Effector memory CD8-positive, alpha-beta T cell (primary cell): ENCODE data around the gene PAIP2B.
"Not testable (repeated sequence)": the region's sequence is repeated elsewhere in the genome, so short reads cannot be mapped to it uniquely, and the experiment has no call there.

Experiments used
- ATAC-seq: fragments of 150-1000 bp; cut with Tn5 transposase; replicated peaks from 2 replicates; pipeline ENCODE4 v1.10.0; 2021; ENCODE audit warnings: mild to moderate bottlenecking, moderate library complexity
- DNase-seq, 3 experiments: peaks; one replicate each; pipeline ENCODE4 v3.0.0; 2021
- H3K27ac Mint-ChIP-seq, 2 donors: one replicate each; pipeline ENCODE4 v1.8.0; 2022; ENCODE audit warnings: mild to moderate bottlenecking in 2 of 2, mixed read lengths in 2 of 2, moderate library complexity in 2 of 2
- H3K27me3 Mint-ChIP-seq, 2 donors: one replicate each; pipeline ENCODE4 v1.8.0; 2022; ENCODE audit warnings: mixed read lengths in 2 of 2
- H3K36me3 Mint-ChIP-seq: one replicate; pipeline ENCODE4 v1.8.0; 2022; ENCODE audit warnings: mild to moderate bottlenecking, moderate library complexity, mixed read lengths; ENCODE audit not compliant: insufficient read depth
- H3K4me1 Mint-ChIP-seq, 2 donors: one replicate each; pipeline ENCODE4 v1.8.0; 2022; ENCODE audit warnings: low read depth in 2 of 2, mixed read lengths in 2 of 2
- H3K4me3 Mint-ChIP-seq, 2 donors: one replicate each; pipeline ENCODE4 v1.8.0; 2022; ENCODE audit warnings: mild to moderate bottlenecking in 2 of 2, mixed read lengths in 2 of 2, moderate library complexity in 2 of 2
- H3K9me3 Mint-ChIP-seq, 2 donors: one replicate each; pipeline ENCODE4 v1.8.0; 2022; ENCODE audit warnings: mixed read lengths in 2 of 2

PAIP2B gene

DNA sequence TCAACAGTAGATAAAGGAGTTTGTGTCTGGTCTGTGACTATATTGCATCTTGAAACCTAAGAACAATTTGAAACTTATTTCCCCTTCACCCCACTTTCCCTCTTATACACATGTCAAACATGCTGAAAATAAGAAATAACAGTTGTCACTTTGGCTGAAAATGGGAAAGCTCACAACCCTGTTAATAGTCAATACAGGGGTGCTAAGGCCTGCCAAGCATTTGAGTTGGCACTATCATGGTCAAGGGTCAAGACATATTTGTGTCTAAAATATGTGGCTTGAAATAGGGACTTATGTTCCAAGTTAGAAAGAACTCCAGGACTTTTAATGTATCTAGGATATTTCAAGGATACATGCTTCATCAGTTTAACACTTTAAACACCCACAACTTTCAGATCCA is 20.6 kb downstream of the PAIP2B start:
- H3K4me1 Mint-ChIP-seq, result no peaks in the 10 kb centered on the region
- no peak for ATAC-seq
- H3K9me3 Mint-ChIP-seq, result no peaks in the 10 kb centered on the region
- peaks cover 5% of the 10 kb centered on the region for H3K36me3 Mint-ChIP-seq
- no peak overlapping the region for H3K4me3 Mint-ChIP-seq
- peaks cover 0 to 22% of the 10 kb centered on the region in 2 donors for H3K27me3 Mint-ChIP-seq
- H3K27ac Mint-ChIP-seq, result no peak overlapping the region
- DNase-seq, result no peak

DNA sequence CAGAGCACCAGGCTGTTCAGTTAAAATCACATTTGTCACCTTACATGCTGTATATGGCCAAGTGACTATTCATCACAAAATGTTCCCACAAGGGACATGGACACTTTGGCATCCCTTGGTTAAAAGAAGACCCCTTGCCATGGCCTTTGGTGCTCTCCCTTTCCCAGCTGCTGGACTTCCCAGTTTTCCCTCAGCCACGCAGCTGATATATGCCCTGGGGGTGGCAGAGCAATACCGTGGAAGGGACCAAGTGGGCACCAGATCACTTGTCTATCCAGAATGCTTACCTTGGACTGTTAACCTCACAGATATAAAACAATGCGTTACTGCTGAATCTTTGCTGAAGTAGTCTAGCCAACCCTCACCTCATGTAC is 35.3 kb downstream of the PAIP2B start:
- H3K27ac Mint-ChIP-seq, result no peak overlapping the region
- H3K4me3 Mint-ChIP-seq, result no peak overlapping the region
- peaks cover 2 to 7% of the 10 kb centered on the region in 2 donors for H3K9me3 Mint-ChIP-seq

DNA sequence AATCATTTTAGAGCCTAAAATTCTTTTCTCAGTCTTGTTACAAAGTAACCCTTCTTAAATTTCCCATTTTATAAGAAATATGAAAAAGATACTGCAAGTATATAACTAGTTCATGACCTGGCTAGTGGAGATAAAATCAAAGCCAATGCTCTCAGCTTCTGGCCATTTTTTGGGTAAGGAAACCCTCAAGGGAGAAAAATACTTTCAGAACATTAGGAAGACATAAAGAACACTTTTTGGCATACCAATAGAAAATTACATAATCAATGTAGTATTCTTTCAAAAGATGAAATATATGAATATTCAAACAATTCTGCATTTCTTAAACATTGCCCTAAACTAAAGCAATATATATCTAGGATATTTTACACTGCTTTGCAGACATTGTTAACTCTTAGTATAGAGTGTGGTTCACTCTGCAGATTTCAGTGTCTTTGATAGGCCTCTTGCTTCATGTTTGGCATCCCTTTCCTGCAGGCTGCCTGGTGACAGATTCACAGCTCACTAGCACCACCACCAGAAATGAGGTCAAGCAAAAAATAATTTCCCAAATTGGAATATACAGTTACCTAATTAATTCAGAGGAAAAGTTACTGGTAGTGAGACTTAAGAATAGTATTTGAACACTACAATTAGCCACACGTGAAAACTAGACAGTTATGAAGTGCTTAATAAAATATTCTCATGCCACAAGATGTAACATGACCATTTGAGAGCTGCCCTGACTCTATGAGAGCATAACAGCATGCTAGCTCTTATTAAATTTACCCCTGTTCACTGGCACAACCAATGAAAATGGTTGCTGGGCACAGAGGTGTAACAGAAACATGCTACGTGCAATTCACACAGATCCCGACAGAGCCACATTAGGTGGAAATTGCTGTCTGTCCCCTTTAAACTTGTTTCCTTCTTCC is 36.0 kb downstream of the PAIP2B start:
- ATAC-seq (no peak), DNase-seq (no peak)
- Mint-ChIP-seq H3K4me3 (no peak overlapping the region), H3K9me3 (peaks cover 0 to 3% of the 10 kb centered on the region in 2 donors), H3K27ac (no peak overlapping the region), H3K27me3 (no peaks in the 10 kb centered on the region), H3K36me3 (no peaks in the 10 kb centered on the region), H3K4me1 (no peaks in the 10 kb centered on the region)

More for the DNA sequence above, 35.3 kb downstream of the PAIP2B start:
- ATAC-seq, result no peak
- H3K27me3 Mint-ChIP-seq, result no peaks in the 10 kb centered on the region
- H3K4me1 Mint-ChIP-seq, result no peaks in the 10 kb centered on the region
- no peak for DNase-seq
- no peaks in the 10 kb centered on the region for H3K36me3 Mint-ChIP-seq

DNA sequence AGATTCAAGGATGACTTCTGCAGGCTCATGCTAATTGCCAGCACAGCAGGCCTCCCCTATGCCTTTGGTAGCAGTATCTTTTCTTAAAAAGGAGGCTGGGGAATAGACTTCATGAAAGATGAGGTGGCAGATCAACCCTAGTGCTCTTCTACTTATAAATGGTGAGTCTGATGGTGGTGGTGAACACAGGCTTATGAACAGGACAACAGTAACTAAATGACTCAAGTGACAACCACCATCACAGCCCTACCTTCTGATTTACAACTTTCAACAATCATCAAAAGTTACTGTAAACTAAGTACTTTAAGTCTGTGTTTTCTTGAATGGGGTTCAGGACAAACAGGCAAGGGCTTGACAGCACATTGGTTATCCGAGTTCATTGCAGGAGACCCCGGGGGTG is 39.3 kb downstream of the PAIP2B start:
- ATAC-seq (no peak), DNase-seq (no peak)
- Mint-ChIP-seq H3K27ac (no peak overlapping the region), H3K4me3 (no peak overlapping the region), H3K4me1 (no peaks in the 10 kb centered on the region), H3K36me3 (no peaks in the 10 kb centered on the region), H3K27me3 (no peaks in the 10 kb centered on the region), H3K9me3 (no peaks in the 10 kb centered on the region)

DNA sequence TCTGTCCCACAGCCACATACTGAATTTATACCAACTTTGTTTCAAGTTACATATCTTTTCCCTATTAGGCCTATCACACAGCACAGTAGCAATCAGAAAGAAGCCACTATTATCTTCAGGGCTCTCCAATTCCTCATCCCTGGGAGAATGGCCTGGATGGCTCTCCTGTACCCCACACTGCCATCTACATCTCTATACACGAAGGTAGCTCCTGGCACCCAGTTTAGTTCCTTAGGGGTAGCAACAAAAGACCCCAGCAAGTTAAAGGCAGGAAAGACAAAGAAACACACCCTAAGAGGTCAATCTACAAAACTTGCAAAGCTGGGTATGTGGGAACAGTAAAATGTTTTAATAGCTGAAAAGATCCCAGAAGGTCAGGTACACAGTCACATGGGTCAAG is 39.9 kb downstream of the PAIP2B start:
- Mint-ChIP-seq H3K27me3 (no peaks in the 10 kb centered on the region), H3K36me3 (no peaks in the 10 kb centered on the region), H3K27ac (no peak overlapping the region), H3K9me3 (no peaks in the 10 kb centered on the region), H3K4me3 (no peak overlapping the region), H3K4me1 (no peaks in the 10 kb centered on the region)
- ATAC-seq (no peak), DNase-seq (no peak)

DNA sequence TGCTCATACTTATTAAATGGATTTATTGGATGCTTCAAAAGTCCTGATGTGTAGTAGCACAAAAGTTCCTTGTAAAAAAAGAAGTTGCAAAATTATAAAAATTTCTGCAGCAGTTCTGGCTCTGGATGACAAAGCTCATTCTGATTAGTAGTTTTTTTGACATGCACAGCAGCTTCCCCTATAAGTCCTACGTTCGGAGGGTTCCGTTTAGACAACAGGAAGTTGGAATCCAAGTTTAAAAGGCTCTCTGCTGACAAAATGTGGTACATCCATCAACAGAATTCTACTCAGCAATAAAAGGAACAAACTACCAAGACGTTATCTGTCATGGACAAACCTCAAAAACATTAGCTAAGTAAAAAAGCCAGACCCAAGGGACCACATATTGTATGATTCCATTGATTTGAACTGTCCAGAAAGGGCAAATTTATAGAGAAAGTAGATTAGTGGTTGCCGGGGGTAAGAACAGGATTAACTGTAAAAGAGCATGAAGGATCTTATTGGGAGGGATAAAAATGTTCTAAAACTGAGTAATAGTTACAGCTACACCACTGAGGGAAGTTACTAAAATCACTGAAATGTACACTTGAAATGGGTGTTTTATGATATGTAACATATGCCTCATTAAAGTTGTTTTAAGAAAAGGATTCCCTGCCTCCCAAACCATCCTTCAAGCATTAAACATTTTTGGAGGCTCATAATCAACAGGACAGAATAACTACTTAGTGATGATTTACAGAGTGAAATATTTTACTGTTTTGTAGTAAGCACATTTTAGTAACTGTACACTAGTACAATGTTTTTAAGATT is 43.4 kb downstream of the PAIP2B start:
- not testable (repeated sequence) for H3K27me3 Mint-ChIP-seq, H3K4me1 Mint-ChIP-seq, H3K36me3 Mint-ChIP-seq, H3K4me3 Mint-ChIP-seq, ATAC-seq, DNase-seq, H3K27ac Mint-ChIP-seq, H3K9me3 Mint-ChIP-seq

DNA sequence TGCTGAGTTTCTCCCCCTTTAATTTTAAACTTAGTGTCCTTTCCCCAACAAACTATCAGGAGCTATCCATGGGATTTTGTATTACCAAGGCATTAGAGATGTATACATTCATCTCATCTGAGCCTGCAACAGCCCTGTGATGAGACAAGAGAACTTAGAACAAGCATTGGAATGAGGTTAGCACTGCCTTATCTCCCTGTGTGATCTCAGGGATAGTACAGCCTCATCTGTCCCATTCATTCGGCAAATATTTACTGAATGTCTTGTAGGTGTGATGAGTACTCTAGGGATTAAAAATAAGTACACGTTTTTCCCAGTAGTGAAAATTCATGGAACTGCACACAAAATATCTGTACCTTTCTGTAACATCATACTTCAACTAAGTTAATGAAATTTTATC is 45.6 kb downstream of the PAIP2B start:
- Mint-ChIP-seq H3K27ac (no peak overlapping the region), H3K27me3 (peaks cover 18 to 28% of the 10 kb centered on the region in 2 donors), H3K4me1 (no peaks in the 10 kb centered on the region), H3K36me3 (no peaks in the 10 kb centered on the region), H3K9me3 (no peaks in the 10 kb centered on the region), H3K4me3 (no peak overlapping the region)
- ATAC-seq (no peak), DNase-seq (no peak)

DNA sequence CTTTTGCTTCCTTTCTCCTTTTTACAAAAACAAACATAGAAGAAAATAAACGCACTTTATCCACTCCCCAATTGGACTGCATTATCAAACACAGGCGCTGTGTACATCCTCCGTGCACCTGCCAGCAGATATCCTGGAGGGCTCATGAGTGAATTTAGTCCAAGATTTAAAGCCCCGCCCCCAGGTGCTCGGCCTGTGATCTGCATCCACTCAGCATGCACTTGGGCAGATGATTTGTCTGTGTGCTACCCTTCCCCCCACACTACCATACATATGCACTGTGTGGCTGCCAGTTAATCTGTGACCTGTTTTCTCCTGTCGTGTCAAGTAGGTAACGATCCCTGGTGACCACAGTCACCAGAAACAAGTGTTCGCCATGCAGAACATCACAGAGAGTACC is 48.1 kb downstream of the PAIP2B start:
- not testable (repeated sequence) for H3K9me3 Mint-ChIP-seq, H3K36me3 Mint-ChIP-seq, DNase-seq, H3K4me1 Mint-ChIP-seq, H3K4me3 Mint-ChIP-seq, ATAC-seq, H3K27ac Mint-ChIP-seq
- peaks cover 18 to 52% of the 10 kb centered on the region in 2 donors for H3K27me3 Mint-ChIP-seq

DNA sequence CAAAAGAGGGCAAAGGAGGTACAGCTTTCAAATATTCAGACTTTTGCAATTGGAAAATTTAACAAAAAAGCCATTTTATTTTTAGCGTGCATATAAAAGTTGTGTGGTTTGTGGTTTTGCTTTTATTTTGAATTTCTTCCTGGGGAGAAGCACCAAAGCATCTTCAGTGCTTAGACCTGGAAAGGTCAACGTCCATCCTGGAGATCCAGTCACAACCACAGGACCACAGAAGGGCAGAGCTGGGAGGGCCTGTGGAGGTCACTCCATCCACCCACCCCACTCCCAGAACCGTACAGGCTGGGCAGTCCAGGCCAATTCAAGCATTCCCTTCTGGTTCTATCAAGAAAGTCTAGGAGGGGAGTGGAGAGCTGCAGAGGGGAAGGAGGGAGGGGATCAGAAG is 52.7 kb downstream of the PAIP2B start:
- ATAC-seq, result no peak
- Mint-ChIP-seq H3K36me3 (no peaks in the 10 kb centered on the region), H3K4me3 (no peak overlapping the region), H3K4me1 (no peaks in the 10 kb centered on the region), H3K27me3 (peaks cover 23 to 78% of the 10 kb centered on the region in 2 donors), H3K27ac (no peak overlapping the region), H3K9me3 (no peaks in the 10 kb centered on the region)
- no peak for DNase-seq

DNA sequence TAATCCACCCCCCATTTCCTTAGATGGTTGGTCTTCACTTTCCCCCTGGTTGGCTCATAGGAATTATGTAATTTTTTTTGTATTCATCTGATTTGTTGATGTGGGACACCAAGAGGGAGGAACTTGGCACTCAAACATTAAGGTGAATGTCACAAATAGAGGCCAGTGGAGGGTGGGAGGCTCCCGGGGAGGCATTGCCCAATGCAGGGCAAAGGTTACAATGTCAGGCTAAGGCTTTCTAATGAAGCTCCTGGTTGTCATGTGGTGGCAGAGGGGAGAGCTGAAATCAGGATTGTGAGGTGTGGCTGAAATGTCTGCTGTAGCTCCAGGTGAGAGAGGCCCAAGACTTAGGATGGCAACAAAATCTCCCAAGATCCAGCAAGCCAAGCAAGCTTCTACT is 53.8 kb downstream of the PAIP2B start:
- Mint-ChIP-seq H3K4me3 (no peak overlapping the region), H3K4me1 (no peaks in the 10 kb centered on the region), H3K27me3 (peaks cover 14 to 67% of the 10 kb centered on the region in 2 donors), H3K9me3 (no peaks in the 10 kb centered on the region), H3K36me3 (no peaks in the 10 kb centered on the region), H3K27ac (no peak overlapping the region)
- ATAC-seq (no peak), DNase-seq (no peak)

DNA sequence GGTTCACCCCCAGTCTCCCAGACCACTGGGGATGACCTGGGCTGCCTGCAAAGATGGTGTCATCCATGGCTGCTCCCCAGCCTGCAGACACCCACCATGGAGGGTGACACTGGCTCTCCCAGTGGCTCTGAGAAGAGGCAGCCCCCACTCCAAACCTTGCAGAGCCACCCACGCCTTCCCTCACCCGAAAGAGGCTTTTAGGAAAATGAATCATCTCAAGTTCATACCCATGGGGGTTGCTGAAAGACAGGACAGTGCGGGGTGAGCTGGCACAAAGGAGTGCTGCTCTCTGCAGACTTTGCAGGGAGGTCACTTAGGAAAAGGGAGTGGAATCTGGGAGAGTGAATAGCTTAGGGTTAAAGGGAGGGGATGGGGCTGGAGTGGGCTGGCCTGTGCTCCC is 60.1 kb downstream of the PAIP2B start:
- no peaks in the 10 kb centered on the region for H3K4me1 Mint-ChIP-seq
- H3K4me3 Mint-ChIP-seq, result no peak overlapping the region
- no peak for DNase-seq
- H3K9me3 Mint-ChIP-seq, result no peaks in the 10 kb centered on the region
- ATAC-seq, result no peak
- no peaks in the 10 kb centered on the region for H3K36me3 Mint-ChIP-seq
- H3K27me3 Mint-ChIP-seq, result peaks cover 28 to 34% of the 10 kb centered on the region in 2 donors
- H3K27ac Mint-ChIP-seq, result no peak overlapping the region

DNA sequence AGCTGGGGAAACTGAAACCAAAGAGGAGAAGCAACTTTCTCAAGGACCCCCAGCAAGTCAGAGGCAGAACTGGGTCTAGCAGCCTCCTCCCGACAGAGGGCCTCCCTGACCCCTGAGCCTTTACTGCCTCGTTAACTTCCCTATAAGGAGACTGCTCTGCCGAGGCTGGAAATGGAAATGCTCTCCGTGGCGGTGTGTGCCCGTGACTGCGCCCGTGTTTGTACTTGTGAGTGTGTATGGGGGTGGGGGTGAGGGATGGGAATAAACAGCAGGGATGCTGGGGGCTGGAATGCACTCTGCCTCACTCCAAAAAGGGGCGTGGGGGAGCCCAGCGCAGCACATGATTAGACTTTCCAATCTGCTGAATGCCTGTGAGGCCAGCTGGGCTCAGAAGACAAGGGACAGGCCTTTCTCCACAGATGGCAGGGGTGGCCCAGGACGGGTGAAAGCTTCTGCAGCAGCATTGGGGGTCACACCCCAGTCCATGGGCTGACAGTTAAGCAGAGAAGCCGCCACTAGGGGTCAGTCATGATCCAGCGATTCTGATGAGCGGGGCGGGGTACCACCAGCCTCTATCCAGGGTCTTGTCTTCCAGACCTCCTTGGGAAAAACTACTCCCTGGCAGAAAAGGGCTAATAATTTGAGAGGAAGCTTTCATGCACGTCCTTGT is 69.6 kb downstream of the PAIP2B start:
- H3K27ac Mint-ChIP-seq, result no peak overlapping the region

DNA sequence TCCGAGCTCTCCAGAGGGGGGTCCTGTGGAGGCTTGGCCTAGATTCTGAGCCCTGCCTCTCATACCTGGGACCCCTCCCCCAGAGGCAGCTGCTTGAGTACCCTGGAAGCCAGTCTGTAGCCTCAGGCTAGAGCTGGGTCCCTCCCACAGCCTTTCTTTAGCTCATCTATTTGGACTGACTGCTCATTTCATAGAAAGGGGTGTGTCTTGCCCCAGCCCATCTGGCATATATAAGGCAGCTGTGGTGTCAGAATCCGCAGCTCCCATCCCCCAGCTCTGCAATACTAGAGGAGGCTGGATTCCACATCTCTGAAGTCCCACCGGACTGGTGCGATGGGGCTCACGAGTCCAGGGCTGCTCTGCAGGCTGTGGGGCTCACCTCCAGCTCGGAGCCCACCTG is 70.3 kb downstream of the PAIP2B start:
- Mint-ChIP-seq H3K27me3 (peaks cover 16 to 23% of the 10 kb centered on the region in 2 donors), H3K4me3 (no peak overlapping the region), H3K27ac (no peak overlapping the region), H3K9me3 (no peaks in the 10 kb centered on the region), H3K36me3 (no peaks in the 10 kb centered on the region), H3K4me1 (peaks cover 7 to 8% of the 10 kb centered on the region in 2 donors)
- ATAC-seq (no peak), DNase-seq (no peak)

More for the DNA sequence above, 69.6 kb downstream of the PAIP2B start:
- no peaks in the 10 kb centered on the region for H3K9me3 Mint-ChIP-seq
- DNase-seq (peak; percentile 33 to 49 (median 45)), ATAC-seq (peak; percentile 61)
- peaks cover 7 to 8% of the 10 kb centered on the region in 2 donors for H3K4me1 Mint-ChIP-seq
- H3K36me3 Mint-ChIP-seq, result no peaks in the 10 kb centered on the region
- peaks cover 21 to 28% of the 10 kb centered on the region in 2 donors for H3K27me3 Mint-ChIP-seq
- H3K4me3 Mint-ChIP-seq, result no peak overlapping the region
